HG03039 (cell line): ENCODE measurements around the gene LSG1.
"Not testable (repeated sequence)": the region's sequence is repeated elsewhere in the genome, so short reads cannot be mapped to it uniquely, and the experiment has no call there.

ENCODE experiments used
- ATAC-seq: cut with Tn5 transposase; IDR thresholded peaks from one replicate; pipeline ENCODE4 v1.9.1; 2021; ENCODE audit warnings: mild to moderate bottlenecking, moderate library complexity; ENCODE audit not compliant: unreplicated experiment

The LSG1 gene

DNA sequence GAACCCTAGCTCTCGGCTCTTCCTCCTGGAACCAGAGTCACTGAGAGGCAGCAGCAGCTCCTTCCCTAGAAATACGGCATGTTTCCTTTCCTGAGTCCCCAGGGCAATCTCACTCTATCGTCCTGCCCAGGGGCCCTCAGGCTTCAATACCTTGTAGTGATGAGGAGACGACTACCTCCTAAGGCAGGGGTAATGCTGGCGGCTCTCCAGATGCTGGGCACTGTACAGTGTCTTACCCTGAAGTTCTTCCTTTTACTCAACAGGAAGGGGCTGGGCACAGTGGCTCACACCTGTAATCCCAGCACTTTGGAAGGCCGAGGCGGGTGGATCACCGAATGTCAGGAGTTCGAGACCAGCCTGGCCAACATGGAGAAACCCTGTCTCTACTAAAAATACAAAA, 52.2 kb downstream of the LSG1 start:
- no peak for ATAC-seq

DNA sequence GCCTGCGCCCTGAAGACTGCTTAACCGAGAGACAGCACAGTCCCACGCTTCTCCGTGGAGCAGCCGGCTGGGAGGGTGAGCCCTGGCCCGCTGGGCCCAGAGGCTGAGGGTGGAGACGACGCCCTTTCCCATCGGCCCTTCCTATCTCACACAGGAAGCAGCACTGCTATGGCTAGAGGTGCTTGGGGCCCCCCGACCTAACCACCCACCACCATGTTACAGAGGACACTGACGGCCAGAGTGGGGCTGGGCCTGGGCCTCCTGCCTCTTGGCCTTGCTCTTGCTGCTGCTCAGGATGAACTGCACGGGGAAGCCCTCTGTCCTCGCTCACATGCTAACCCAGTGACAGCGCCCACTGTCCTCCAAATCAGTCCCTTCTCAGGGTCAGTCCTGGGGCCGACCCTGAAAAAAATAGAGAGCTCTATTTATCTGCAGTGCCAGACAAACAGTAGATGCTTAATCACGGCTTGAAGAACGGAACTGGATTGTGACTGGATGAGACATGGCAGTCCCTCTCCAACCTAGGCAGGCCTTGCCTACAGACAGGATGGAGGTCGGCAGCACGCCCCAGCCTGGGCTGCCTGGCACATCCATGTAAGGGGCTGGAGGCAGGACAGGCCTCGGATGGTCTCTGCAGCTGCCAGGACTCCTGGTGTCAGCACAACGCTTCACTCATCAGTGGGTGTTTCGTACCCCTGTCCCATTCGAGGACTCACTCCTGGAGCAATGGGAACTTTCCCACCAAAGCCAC, 53.0 kb downstream of the LSG1 start:
- ATAC-seq = no peak

DNA sequence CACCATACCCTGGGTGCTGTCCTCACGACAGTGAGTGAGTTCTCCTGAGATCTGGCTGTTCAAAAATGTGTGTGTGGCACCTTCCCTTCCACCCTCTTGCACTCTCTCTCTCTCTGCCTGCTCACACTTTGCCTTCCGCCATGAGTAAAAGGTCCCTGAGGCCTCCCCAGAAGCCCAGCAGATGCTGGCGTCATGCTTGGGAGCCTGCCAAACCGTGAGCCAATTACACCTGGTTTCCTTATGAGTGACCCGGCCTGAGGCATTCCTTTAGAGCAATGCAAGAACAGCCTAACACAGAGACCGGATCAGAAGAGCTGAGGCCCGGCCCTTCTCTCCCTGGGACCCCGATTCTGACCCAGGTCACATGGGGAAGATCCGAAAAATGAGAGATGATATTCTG, 54.2 kb downstream of the LSG1 start:
- ATAC-seq = no peak

GRCh38 chr3:194617143-194617671, 54.8 kb downstream of the LSG1 start:
- no peak for ATAC-seq

DNA sequence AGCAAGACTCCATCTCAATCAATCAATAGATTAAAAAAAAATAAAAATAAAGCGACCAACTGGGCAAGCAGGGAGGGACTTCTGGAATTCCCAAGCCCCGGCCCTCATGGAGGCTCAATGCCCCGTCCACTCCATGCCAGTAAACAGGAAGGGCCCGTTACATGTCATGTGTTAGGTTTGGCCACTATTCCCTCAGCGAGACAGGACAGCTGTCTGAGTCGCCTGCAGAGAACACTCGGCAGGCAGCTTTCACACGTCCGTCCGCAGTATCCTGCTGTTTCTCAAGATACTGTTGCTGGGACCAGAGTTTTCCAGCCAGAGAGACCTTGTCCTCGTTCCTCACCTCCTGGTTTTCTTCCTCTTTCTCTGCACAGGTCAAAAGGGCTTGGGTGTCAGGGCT, 56.8 kb downstream of the LSG1 start:
- ATAC-seq = no peak

DNA sequence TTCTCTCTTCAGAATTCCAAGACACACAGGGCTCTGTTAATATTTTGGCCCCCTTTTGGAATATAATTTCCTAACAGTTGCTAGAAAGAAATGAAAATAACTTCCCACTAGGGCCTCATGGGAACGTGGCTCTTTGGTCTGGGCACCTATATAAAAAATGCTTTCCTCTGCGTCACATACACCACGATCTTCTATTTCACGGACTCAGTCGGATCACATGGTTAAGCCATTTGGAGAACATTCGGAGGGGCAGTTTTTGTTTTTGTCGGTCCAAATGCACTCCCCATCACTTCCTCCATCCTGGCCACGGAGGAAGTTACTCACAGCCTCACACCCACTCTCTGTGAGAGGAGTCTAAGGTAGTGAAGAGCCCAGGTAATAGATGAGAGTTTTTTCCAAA, 59.8 kb downstream of the LSG1 start:
- ATAC-seq = no peak

DNA sequence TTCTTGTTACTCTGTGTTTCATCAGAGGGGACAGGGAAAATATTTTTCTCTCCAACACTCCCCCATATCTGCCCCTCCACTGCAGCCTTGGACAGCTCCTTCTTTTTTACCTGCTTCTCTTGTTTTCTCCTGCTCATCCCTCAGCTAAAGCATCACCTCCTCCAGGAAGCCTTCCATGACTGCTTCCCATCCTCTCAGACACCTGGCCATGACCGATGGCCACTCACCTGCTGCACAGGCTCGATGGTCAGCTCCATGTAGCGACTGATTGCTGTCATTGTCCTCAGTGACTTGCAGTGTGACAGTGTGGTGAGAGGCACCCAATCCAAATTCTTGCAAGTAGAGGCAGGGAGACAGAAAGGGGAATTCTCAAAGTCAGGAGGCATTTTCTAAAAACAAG, 61.3 kb downstream of the LSG1 start:
- ATAC-seq = no peak

DNA sequence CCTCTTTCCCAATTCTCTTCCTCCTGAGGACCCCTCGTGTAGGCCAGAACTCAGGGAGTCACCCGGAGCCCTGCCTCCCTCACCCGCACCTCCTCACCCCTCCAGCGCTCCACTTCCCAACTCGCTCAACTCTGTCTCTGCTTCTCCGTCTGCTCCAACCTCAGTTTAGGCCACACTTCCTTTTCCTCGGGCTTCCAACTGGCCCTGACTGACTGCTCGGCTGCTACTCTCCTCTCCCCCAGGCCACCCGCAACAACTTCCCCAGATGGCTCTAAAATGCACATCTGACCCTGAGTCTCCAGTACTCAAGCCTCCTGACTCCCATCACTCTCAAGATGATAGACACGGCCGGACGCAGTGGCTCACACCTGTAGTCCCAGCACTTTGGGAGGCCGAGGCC, 62.4 kb downstream of the LSG1 start:
- no peak for ATAC-seq

GRCh38 chr3:194608981-194609380, 63.0 kb downstream of the LSG1 start:
- no peak for ATAC-seq

GRCh38 chr3:194607592-194608389, 64.2 kb downstream of the LSG1 start:
- no peak for ATAC-seq

GRCh38 chr3:194606941-194607340, 65.0 kb downstream of the LSG1 start:
- ATAC-seq = no peak

GRCh38 chr3:194606163-194606562, 65.8 kb downstream of the LSG1 start:
- no peak for ATAC-seq

- ATAC-seq = not testable (repeated sequence)
These were observed 66.7 kb downstream of the LSG1 start for GRCh38 chr3:194605314-194605713.

- no peak for ATAC-seq
These were observed 67.2 kb downstream of the LSG1 start for GRCh38 chr3:194604837-194605236.

DNA sequence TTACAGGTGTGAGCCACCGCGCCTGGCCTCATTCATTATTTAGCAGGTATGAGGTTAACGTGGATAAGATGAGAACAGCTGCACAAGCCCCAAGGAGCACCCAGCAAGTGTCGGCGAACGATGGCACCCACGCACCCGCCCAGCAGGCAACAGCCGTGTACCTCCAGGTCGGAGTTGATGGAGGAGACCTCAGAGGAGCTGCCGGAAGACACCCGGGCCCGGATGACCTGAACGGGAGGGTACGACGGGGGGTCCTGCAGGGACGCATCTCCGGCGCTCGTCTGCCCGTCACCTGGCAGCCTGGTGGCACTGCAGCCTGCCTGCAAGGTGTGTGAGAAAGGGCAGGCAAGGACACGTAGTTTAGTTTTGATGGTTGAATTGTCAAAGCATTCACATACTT, 67.9 kb downstream of the LSG1 start:
- ATAC-seq = no peak

GRCh38 chr3:194602669-194603171, 69.3 kb downstream of the LSG1 start:
- ATAC-seq = no peak

DNA sequence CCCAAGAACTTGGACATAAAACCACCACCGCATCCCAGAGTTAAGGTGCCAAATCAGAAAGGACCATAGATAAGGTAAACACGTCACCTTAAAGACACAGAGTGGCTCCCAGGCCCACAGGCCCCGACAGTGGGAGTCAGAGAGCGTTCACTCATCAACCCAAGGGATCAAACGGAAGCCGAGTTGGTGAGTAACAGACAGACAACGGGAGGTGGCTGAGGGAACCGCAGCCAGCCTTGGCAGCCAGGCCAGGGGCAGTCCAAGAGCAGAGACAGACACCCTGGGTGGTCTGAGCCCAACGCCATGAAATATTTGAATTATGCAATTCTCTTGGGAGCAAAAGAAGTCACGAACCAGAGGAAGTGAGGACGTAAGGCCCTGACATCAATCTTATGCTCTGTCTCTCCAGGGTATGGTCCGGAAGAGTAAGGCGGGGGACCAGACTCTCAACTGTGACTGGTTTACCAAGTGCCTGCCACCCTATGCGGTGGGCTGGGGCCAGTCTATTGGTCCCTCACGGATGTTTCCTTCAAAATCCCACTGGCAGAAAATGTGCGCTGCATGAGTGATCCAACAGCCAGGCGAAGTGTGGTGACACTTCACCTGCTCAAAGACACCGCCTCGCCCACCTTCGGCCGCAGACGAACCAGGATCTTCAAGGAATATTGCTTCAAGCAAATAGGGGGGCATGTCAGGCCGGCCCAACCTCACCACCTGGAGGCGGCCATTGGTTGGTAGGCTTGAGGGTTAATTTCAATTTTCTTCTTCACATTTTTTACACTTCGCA, 73.0 kb downstream of the LSG1 start:
- no peak for ATAC-seq

GRCh38 chr3:194596906-194597305, 75.1 kb downstream of the LSG1 start:
- ATAC-seq = no peak

- no peak for ATAC-seq
These were observed 78.9 kb downstream of the LSG1 start for GRCh38 chr3:194592798-194593752.
